Mesenchymal stem cell (in vitro differentiated cells and primary cell): ENCODE measurements around the gene ASB5.
A peak's percentile ranks its signal among the peaks of the same experiment; 100 is the strongest.

Experiments used
- DNase-seq: peaks from one replicate; pipeline ENCODE4 v3.0.0-alpha.2; 2013
- H2AFZ ChIP-seq: one replicate; pipeline ENCODE4 v1.6.1; 2013; ENCODE audit warnings: low read depth, mild to moderate bottlenecking, control low read depth, inconsistent platforms, low read length, moderate library complexity
- H2AK5ac ChIP-seq: 2 replicates; pipeline ENCODE4 v1.6.1; 2013; ENCODE audit warnings: low read length, moderate library complexity, mild to moderate bottlenecking, inconsistent platforms; ENCODE audit not compliant: severe bottlenecking
- H2BK120ac ChIP-seq: one replicate; pipeline ENCODE4 v1.6.1; 2013; ENCODE audit warnings: low read depth, mild to moderate bottlenecking, inconsistent platforms, low read length, moderate library complexity
- H2BK12ac ChIP-seq, 2 experiments: one replicate each; pipeline ENCODE4 v1.6.1; 2013; ENCODE audit warnings: inconsistent platforms in 2 of 2, low read length in 2 of 2, mild to moderate bottlenecking in 2 of 2, moderate library complexity in 2 of 2, control low read depth in 1 of 2
- H2BK15ac ChIP-seq: one replicate; pipeline ENCODE4 v1.6.1; 2013; ENCODE audit warnings: mild to moderate bottlenecking, low read depth, inconsistent platforms; ENCODE audit not compliant: poor library complexity, severe bottlenecking
- H2BK5ac ChIP-seq: 2 replicates; pipeline ENCODE4 v1.6.1; 2013; ENCODE audit warnings: low read depth, mild to moderate bottlenecking, low read length, control low read depth, inconsistent platforms; ENCODE audit not compliant: poor library complexity, severe bottlenecking
- H3K14ac ChIP-seq, 2 experiments: one replicate each; pipeline ENCODE4 v1.6.1; 2013; ENCODE audit warnings: inconsistent platforms in 2 of 2, low read length in 2 of 2, control low read depth in 1 of 2, mild to moderate bottlenecking in 1 of 2, moderate library complexity in 1 of 2
- H3K18ac ChIP-seq, 2 experiments: one replicate each; pipeline ENCODE4 v1.6.1; 2013; ENCODE audit warnings: inconsistent platforms in 2 of 2, low read length in 2 of 2, control low read depth in 1 of 2, low read depth in 1 of 2, mild to moderate bottlenecking in 1 of 2
- H3K23ac ChIP-seq, 2 experiments: one replicate each; pipeline ENCODE4 v1.6.1; 2013; ENCODE audit warnings: inconsistent platforms in 2 of 2, low read length in 2 of 2, mild to moderate bottlenecking in 2 of 2, moderate library complexity in 2 of 2, control low read depth in 1 of 2
- H3K27ac ChIP-seq: 2 replicates; pipeline ENCODE4 v1.5.1; 2013; ENCODE audit warnings: mild to moderate bottlenecking, moderate library complexity, low read length, control low read depth, inconsistent platforms; ENCODE audit not compliant: poor library complexity, severe bottlenecking
- H3K27me3 ChIP-seq, 2 experiments: 2 replicates each; pipeline versions ENCODE4 v1.6.1 to v1.7.0; 2013; ENCODE audit warnings: low read length in 2 of 2, mild to moderate bottlenecking in 2 of 2, moderate library complexity in 2 of 2, control low read depth in 1 of 2, inconsistent platforms in 1 of 2; ENCODE audit not compliant: control insufficient read depth in 1 of 2, insufficient read depth in 1 of 2
- H3K36me3 ChIP-seq, 2 experiments: 2 replicates each; pipeline versions ENCODE4 v1.6.1 to v1.7.0; 2013; ENCODE audit warnings: low read length in 2 of 2, control low read depth in 1 of 2, inconsistent platforms in 1 of 2, low read depth in 1 of 2, mild to moderate bottlenecking in 1 of 2; ENCODE audit not compliant: insufficient read depth in 2 of 2, control insufficient read depth in 1 of 2
- H3K4ac ChIP-seq, 2 experiments: one replicate each; pipeline ENCODE4 v1.6.1; 2013; ENCODE audit warnings: inconsistent platforms in 2 of 2, low read length in 2 of 2, mild to moderate bottlenecking in 2 of 2, moderate library complexity in 2 of 2, control low read depth in 1 of 2, low read depth in 1 of 2
- H3K4me1 ChIP-seq: 2 replicates; pipeline ENCODE4 v1.6.1; 2013; ENCODE audit warnings: low read depth, low read length, control low read depth; ENCODE audit not compliant: control insufficient read depth, insufficient read depth
- H3K4me2 ChIP-seq: 2 replicates; pipeline ENCODE4 v1.6.1; 2013; ENCODE audit warnings: low read length, mild to moderate bottlenecking, inconsistent platforms; ENCODE audit not compliant: poor library complexity, severe bottlenecking
- H3K4me3 ChIP-seq, 2 experiments: 2 replicates each; pipeline versions ENCODE4 v1.5.1 to v1.7.0; 2013; ENCODE audit warnings: low read length in 2 of 2, mild to moderate bottlenecking in 2 of 2, control low read depth in 1 of 2, low read depth in 1 of 2; ENCODE audit not compliant: insufficient read depth in 1 of 2
- H3K79me1 ChIP-seq: replicated peaks from 2 replicates; pipeline ENCODE4 v1.6.1; 2013; ENCODE audit warnings: mild to moderate bottlenecking, control low read depth, low read length, inconsistent platforms; ENCODE audit not compliant: poor library complexity, severe bottlenecking
- H3K9ac ChIP-seq: 2 replicates; pipeline ENCODE4 v1.7.0; 2013; ENCODE audit warnings: mild to moderate bottlenecking, low read length, moderate library complexity
- H3K9me3 ChIP-seq: 2 replicates; pipeline ENCODE4 v1.7.0; 2013; ENCODE audit warnings: mild to moderate bottlenecking, low read length; ENCODE audit not compliant: control insufficient read depth
- H4K8ac ChIP-seq: one replicate; pipeline ENCODE4 v1.6.1; 2013; ENCODE audit warnings: inconsistent platforms, mild to moderate bottlenecking, low read length, moderate library complexity
- H4K91ac ChIP-seq: one replicate; pipeline ENCODE4 v1.6.1; 2013; ENCODE audit warnings: mild to moderate bottlenecking, low read length, inconsistent platforms
- WGBS: methylation state at CpG from one replicate; pipeline ENCODE4 v1.1.7; 2013; ENCODE audit warnings: mixed read lengths; 5-methylcytosine and 5-hydroxymethylcytosine counted together

ASB5 gene

DNA sequence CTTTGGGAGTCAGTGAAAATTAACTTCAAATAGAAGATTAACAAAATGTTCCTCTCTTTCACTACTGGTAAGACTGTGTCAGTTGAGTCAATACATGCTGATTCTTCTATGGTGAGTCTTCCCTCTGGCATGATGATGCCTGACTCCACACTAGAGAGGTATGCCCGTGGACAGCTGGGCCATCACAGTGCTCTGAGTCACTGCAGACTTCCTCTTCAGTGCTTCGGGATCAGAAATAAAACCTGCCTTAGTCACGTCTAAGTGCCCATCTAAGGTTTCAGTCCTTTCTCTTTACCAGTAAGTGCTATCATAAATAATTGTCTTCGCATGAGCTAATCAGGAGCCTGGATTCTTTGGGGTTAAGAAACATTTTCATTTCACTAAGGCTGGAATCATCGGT, 1.6 kb upstream of the ASB5 start:
- H3K4ac ChIP-seq, result no peak overlapping the region
- H3K27ac ChIP-seq, result peak overlapping the region; percentile 97
- H3K9ac ChIP-seq, result peak overlapping the region; percentile 75
- H3K23ac ChIP-seq, result no peak overlapping the region
- H3K4me3 ChIP-seq, result peak overlapping the region in 1 of 2 experiments; percentile 28
- H2AFZ ChIP-seq, result peak overlapping the region; percentile 39
- no peaks in the 10 kb centered on the region for H3K36me3 ChIP-seq
- no peak overlapping the region for H2BK5ac ChIP-seq
- H3K4me1 ChIP-seq, result no peaks in the 10 kb centered on the region
- no peak overlapping the region for H2BK120ac ChIP-seq
- no peak overlapping the region for H2AK5ac ChIP-seq
- H3K4me2 ChIP-seq, result no peak overlapping the region
- DNase-seq, result peak; percentile 98
- no peak overlapping the region for H2BK15ac ChIP-seq
- 0% methylated on average over 1 of the region's 5 CpGs for WGBS
- H4K8ac ChIP-seq, result no peak overlapping the region
- H3K14ac ChIP-seq, result no peak overlapping the region
- H3K27me3 ChIP-seq, result no peaks in the 10 kb centered on the region
- no peaks in the 10 kb centered on the region for H3K9me3 ChIP-seq
- no peak overlapping the region for H3K18ac ChIP-seq
- no peak overlapping the region for H4K91ac ChIP-seq
- no peaks in the 10 kb centered on the region for H3K79me1 ChIP-seq
- no peak overlapping the region for H2BK12ac ChIP-seq

DNA sequence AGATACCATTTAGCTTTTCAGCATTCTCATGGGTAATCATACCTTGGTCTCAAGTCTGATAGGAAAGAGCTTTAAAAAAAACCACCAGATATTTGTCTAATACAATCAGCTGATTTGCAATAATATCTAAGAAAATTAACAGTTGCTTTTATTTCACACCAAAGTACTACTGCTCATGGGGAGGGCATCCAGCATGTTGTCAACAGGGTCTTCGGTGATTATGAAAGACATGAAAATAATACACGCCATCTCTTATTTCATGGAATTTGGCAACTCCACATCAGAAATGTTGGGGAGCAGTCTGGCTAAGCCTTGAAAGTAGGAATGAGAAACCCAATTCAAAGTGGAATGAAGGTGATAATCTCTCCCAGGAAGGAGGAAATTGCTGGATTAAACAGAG, 3.0 kb downstream of the ASB5 start:
- Histone ChIP-seq H3K4me3 (no peak overlapping the region), H3K4ac (no peak overlapping the region), H2BK15ac (no peak overlapping the region), H3K23ac (no peak overlapping the region), H3K27me3 (no peaks in the 10 kb centered on the region), H3K9ac (no peak overlapping the region), H2BK5ac (no peak overlapping the region), H3K79me1 (no peaks in the 10 kb centered on the region), H3K14ac (no peak overlapping the region), H2AFZ (no peak overlapping the region), H2AK5ac (no peak overlapping the region), H4K8ac (no peak overlapping the region), H3K18ac (no peak overlapping the region), H4K91ac (no peak overlapping the region), H3K27ac (no peak overlapping the region), H3K4me2 (no peak overlapping the region), H3K36me3 (no peaks in the 10 kb centered on the region), H3K9me3 (no peaks in the 10 kb centered on the region), H2BK12ac (no peak overlapping the region), H2BK120ac (no peak overlapping the region), H3K4me1 (no peaks in the 10 kb centered on the region)
- no peak for DNase-seq
- WGBS, result 100% methylated on average over 2 of the region's 2 CpGs

DNA sequence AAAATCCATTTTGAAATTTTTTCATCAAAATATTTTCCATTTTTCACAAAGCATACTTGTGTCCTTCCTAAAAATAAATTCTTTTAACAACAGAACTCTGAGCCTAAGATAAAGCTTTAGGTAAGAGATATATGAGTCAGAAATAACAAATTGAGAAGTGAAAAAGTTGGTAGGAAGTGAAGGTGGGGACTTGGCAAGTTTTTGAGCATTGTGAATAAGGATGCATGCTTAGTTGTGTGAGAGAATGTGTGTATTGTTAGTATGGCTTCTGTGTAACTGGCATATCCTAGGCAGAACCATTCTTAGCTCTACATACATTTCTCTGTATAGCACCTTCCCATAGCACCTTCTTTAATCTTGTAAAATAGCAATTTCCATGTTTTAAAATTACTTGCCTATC, 6.8 kb downstream of the ASB5 start:
- Histone ChIP-seq H2BK12ac (no peak overlapping the region), H2AK5ac (no peak overlapping the region), H3K36me3 (no peaks in the 10 kb centered on the region), H3K23ac (no peak overlapping the region), H3K14ac (no peak overlapping the region), H3K4me1 (no peaks in the 10 kb centered on the region), H3K4me2 (no peak overlapping the region), H3K4me3 (no peak overlapping the region), H3K27me3 (no peaks in the 10 kb centered on the region), H3K79me1 (no peaks in the 10 kb centered on the region), H2BK120ac (no peak overlapping the region), H2BK5ac (no peak overlapping the region), H3K4ac (no peak overlapping the region), H3K27ac (no peak overlapping the region), H3K9ac (no peak overlapping the region), H2BK15ac (no peak overlapping the region), H4K91ac (no peak overlapping the region), H2AFZ (no peak overlapping the region), H3K9me3 (no peaks in the 10 kb centered on the region), H4K8ac (no peak overlapping the region), H3K18ac (no peak overlapping the region)
- DNase-seq, result no peak

DNA sequence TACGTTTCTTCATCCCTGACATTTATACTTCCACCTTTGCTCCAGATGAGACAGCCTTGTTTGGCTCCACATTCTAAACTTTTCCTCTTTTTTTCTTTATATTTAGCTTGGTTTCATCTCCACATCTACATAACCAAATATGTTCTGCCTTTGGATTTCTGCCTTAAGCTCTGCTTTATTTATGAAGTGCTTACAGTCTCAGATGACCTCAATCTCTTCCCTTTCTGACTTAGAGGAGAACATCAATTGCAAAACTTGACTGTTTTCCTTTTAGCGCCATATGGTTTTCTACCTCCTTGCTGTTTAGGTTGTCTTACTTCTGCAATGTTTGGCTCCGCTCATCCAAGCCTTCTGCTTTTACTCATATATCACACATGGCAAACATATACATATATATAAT, 7.5 kb downstream of the ASB5 start:
- Histone ChIP-seq H3K9me3 (no peaks in the 10 kb centered on the region), H3K36me3 (no peaks in the 10 kb centered on the region), H3K27ac (no peak overlapping the region), H3K4me1 (no peaks in the 10 kb centered on the region), H4K91ac (no peak overlapping the region), H4K8ac (no peak overlapping the region), H3K27me3 (no peaks in the 10 kb centered on the region), H2AFZ (no peak overlapping the region), H2BK5ac (no peak overlapping the region), H2BK15ac (no peak overlapping the region), H3K4me3 (no peak overlapping the region), H2BK120ac (no peak overlapping the region), H3K4ac (no peak overlapping the region), H3K4me2 (no peak overlapping the region), H3K9ac (no peak overlapping the region), H3K23ac (no peak overlapping the region), H3K79me1 (no peaks in the 10 kb centered on the region), H3K18ac (no peak overlapping the region), H3K14ac (no peak overlapping the region), H2AK5ac (no peak overlapping the region), H2BK12ac (no peak overlapping the region)
- WGBS, result 93% methylated on average over 3 of the region's 3 CpGs
- peak; percentile 29 for DNase-seq
